Superior temporal gyrus (tissue), 1 donor: ENCODE data around the gene SOCS7.

ENCODE experiments used
- DNase-seq: peaks from one replicate; pipeline ENCODE4 v3.0.0-alpha.2; 2016; ENCODE audit errors: extremely low spot score

Gene SOCS7

DNA sequence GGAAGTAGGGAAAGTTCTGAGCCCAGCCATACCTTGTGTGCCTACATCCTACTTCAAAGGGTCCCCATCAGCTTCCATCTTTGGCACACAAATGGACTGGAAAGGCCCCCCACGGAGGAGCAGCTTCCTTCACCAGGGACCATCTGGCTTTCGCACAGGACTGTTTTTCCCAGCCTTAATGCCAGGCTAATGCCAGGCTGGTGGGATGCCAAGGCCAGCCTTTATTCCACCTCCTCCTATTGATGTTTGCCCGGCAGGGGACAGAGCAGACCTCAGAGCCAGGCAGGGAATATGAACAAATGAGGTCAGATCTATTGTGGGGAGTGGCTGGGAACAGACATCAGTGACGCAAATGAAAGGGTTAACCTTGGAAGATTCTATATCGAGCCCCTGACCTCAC lies 13.6 kb upstream of the SOCS7 start:
- no peak for DNase-seq

- DNase-seq: no peak
Observed at GRCh38 chr17:38338535-38338934, 13.1 kb upstream of the SOCS7 start.

GRCh38 chr17:38339891-38340290 lies 11.8 kb upstream of the SOCS7 start:
- no peak for DNase-seq

DNA sequence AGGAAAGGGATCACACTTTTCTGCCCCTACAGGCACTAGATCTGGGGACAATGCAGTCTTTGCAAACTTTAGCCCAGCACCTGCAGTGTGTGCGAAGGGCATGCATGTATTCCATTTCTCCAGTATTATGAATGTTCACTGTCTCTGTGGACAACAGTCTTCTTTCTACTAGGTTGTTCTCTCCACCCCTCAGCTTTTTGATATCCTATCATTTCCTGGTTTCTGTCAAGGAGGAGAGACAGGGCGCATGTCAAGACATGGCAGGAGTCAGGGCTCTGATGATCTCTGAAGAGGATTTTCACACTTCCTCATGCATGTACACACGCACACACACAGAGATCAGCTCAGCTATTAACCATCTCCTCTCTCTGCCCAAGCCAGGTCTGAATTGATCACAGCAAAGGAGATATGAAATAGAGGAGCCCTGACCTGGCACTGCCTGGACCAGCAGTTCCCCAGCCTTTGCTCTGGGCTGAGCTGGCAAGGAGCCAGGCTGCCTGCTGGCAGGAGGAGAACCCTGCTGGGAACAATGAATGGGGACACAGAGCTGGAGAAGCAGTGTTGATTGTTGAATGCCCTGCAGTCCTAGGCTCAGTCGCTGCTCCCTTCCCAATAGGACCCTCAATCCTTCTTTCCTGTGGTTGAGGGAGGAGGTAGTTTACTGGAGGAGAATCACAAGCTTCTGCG lies 10.5 kb upstream of the SOCS7 start:
- DNase-seq: peak; percentile 92

- DNase-seq: no peak
Observed at GRCh38 chr17:38342886-38343607, 8.6 kb upstream of the SOCS7 start.

DNA sequence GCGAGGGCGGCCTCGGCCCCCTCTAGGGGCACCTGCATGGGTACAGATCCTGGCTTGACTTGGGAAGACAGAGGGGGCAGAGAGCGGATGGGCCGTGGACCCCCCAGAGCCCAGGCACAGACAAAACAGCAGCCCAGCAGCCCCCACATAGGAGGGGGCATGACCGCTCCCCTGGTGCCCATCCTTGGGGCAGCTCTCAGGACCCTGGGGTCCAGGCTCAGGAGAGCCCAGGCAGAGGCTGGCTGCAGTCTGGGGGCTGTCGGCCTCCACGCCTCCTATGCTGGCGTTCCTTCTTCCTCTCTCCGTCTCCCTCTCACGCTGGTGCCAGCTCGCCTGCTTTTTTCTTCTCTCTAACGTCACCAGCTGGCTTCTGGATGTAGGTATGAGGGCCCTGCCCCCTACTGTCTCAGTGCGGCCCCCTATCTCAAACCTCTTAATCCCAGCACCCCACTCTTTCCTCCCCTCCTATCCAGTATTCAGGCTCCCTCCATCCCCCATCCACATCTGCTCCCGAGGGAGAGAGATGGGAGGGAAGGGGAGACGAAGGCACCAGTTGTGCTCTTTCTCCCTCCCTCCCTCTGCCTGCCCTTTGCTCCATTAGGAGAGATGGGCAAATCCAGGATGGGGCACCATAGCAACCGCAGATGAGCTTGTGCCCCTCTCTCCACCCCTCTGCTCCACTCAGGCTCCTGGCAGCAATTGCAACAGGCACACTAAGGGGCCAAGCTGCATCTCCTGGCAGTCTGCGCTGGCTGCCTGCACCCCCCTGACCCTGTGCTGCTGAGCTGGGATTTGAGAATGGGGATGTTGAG lies 7.8 kb upstream of the SOCS7 start, which contains the start of gene GPR179:
Gene GPR179 (minus strand): TSS at position 349 of the 812 bp plus-strand sequence. CDS start 167 bp downstream, at position 182.
- no peak for DNase-seq

GRCh38 chr17:38344420-38344745 lies 7.3 kb upstream of the SOCS7 start:
- DNase-seq: no peak

- no peak for DNase-seq
Observed at GRCh38 chr17:38345743-38346142, 5.9 kb upstream of the SOCS7 start.

DNA sequence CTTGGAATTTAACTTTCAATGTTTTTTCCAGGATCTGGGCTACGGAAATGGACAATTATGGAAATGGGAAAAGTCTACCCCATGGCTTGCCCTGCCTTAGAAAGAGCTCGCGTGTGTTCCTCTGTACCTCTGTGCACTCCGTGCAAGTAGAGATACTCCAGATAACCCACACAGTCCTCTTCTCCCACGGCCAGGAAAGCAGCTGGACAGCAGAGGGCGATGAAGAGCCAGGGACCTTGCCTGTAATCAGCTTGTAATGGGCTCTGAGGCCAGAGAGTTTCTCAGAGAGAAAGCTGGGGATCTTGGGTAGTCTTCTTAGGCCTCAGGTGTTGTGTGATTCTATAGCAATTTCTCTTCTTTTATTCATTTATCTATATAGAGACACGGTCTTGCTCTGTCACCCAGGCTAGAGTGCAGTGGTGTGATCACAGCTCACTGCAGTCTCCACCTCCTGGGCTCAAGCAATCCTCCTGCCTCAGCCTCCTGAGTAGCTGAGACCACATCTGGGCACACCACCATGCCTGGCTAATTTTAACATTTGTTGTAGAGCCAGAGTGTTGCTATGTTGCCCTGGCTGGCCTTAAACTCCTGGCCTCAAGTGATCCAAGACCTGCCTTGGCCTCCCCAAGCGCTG lies 2.4 kb upstream of the SOCS7 start:
- DNase-seq: peak; percentile 96

DNA sequence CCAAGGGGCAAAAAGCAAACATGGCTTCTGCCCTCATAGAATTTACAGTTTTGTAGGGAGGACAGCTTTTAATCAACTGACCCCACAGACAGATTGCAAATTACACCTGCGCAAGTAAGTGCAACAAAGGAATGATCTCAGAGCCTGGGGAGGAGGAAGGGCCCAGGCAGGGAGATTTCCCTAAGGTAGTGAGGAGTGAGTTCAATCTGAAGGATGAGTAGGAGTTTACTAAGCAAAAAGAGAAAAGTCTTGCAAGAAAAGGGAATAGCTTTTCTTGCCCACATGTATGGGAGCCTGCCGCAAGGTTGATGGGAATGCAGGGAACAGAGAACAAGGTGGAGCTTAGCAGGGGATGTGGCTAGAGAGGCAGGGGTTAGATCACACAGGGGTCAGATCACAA lies 1.6 kb upstream of the SOCS7 start:
- no peak for DNase-seq

- DNase-seq: no peak
Observed at GRCh38 chr17:38352245-38353085, 821 bp downstream of the SOCS7 start.

DNA sequence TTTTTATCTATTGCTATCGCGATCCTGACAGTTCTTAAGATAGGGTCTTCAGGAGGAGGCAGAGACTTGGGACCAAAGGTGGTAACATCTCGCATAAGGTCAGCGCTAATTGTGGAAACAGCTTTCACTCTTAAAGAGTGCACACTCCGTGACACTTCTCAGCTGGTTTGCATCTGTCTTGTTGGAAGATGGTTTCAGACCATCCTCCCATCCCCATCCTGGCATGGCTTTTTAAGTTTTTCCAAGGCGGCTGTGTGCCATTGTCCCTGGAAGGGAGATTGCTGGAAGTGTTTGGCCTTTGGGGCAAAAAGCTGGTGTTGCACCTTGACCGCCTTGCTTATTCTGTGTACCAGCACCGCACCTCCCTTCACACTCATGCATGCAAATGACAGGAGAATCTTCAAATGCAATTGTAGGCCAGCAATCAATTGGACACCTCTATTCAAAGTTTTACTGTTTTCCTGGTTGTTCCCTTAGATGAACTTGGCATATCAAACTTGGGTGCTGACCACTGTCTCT lies 1.5 kb downstream of the SOCS7 start:
- no peak for DNase-seq

DNA sequence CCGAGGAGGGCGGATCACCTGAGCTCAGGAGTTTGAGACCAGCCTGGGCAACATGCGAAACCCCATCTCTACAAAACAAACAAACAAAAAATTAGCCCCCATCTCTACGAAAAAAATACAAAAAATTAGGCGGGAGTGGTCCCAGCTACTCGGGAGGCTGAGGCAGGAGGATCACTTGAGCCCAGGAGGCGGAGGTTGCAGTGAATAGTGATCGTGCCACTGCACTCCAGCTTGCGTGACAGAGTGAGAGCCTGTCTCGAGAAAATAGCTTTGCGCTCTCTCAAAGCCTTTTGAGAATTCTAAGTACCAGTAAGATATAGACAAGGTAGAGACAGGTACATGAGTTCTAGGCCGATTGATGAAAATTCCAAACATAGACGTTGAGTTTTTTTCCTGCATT lies 2.0 kb downstream of the SOCS7 start:
- DNase-seq: no peak

GRCh38 chr17:38354466-38354865 lies 2.8 kb downstream of the SOCS7 start:
- peak; percentile 25 for DNase-seq

- peak; percentile 35 for DNase-seq
Observed at GRCh38 chr17:38355251-38355650, 3.6 kb downstream of the SOCS7 start.

GRCh38 chr17:38357486-38358123 lies 6.0 kb downstream of the SOCS7 start:
- peak; percentile 39 for DNase-seq

GRCh38 chr17:38358586-38359513 lies 7.2 kb downstream of the SOCS7 start:
- peak; percentile 58 for DNase-seq

DNA sequence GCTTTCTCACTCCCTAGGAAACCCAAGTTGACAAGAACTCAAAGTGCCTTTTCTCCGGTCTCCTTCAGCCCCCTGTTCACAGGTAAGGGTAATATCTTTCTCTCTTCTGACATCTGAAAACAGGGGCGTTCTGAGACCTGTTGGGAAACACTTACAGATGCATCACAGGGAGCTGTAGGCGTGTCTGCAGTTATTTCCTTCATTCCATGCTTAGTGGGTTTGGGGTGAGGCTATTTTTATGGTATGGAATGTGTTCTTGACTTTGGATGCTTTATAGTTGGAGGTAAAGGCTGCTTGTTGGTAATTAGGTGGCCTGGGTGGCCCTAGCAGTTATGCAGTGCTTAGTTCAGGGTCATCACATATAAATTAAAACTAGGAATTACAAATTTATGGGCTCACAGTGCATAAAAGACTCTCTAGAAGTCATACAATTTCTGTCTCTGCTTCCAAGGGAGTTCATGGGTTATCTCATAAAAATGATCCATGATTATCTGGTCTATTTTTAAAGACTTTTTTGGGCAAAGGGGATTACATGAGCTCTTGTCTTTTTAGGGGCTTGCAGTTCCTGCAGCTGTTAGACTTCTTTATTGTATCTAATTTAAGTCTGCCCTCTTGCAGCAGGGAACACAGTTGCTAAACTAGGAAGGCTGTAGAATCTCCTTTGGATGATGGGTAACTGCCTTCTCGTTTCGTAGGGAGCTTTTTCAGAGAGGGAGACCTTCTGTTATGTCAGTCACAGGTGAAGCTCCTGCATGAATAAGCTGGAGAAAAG lies 10.2 kb downstream of the SOCS7 start:
- DNase-seq: no peak

- DNase-seq: no peak
Observed at GRCh38 chr17:38363016-38363415, 11.4 kb downstream of the SOCS7 start.
